Stimulated activated CD4-positive, alpha-beta T cell treated with anti-CD3 and anti-CD28 coated beads, TNF-alpha, amount 100 ng/mL, for 1 hour (primary cell): Measurements from ENCODE around the gene PDCD11.
"Not testable (repeated sequence)": the region's sequence is repeated elsewhere in the genome, so short reads cannot be mapped to it uniquely, and the experiment has no call there.

Source experiments
- DNase-seq, 3 donors: peaks; one replicate each; pipeline ENCODE4 v3.0.0-alpha.2; 2020; ENCODE audit warnings: low read depth in 3 of 3, low spot score in 1 of 3

The PDCD11 gene

DNA sequence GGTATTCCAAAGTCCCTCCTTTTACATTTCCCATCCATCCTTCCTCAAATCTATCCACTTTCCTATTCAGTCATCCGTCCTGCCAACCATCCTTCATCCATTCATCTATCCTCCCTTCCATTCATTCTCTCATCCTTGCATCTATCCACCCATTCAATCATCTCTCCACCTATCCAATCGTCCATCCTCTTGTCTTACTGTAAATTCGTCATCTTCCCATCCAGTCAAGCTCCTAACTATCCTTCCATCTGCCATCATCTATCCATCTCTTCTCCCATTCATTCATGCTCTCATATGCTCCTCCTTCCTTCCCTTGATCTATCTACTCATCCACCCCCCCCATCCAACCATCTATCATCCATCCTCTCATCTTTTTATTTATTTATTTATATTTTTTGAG is 77.7 kb downstream of the PDCD11 start:
- no peak for DNase-seq

DNA sequence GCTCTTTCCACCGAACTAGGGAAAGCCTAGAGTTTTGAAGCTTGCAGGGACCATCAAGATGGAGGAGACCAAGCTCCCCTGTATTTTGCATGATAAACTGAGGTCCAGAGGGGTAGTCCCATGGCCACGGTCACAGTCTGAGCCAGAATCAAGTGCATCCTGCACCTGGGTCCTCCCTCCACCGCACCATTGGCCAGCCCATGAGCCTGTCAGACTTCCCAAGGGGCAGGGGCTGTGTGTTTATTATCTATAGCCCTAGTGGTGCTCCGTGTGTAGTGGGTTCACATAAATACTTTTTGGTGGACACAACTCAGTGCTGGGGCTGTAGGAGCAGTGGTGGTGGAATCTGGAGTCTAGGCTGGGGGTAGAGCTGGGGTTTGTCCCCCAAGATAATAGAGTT is 79.0 kb downstream of the PDCD11 start:
- no peak for DNase-seq

DNA sequence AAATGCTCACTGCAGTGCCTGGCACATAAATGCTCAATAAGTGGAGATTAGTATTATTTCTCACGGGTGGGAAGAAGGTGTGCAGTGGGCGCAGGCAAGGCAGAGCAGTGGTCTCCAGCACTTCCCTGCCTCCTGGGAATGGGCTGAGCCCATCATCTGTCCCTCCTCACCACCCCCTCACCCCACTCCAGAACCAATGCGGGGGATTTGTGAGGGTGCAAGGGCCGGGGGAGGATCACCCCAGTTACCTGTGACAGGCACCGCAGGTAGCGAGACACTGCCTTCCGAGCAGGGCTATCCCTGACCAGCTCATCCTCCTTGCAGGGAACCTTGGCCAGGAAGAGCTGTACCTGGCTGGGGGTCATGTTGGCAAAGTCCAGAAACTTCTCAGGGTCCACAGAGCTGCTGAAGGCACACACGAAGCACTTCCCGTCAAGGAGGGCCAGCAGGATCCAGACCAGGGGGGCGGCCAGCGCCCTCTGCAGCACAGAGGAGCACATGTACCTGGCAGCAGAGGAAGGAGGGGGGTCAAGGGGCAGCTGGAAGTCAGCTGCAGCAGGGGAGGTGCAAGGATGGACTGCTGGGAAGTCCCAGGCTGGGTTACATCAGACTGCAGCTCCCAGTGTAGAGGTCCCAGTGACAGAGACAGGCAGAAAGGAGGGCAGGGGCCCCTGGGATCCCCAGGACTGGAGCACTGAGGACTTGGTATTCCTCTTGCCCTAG is 79.8 kb downstream of the PDCD11 start:
- no peak for DNase-seq

DNA sequence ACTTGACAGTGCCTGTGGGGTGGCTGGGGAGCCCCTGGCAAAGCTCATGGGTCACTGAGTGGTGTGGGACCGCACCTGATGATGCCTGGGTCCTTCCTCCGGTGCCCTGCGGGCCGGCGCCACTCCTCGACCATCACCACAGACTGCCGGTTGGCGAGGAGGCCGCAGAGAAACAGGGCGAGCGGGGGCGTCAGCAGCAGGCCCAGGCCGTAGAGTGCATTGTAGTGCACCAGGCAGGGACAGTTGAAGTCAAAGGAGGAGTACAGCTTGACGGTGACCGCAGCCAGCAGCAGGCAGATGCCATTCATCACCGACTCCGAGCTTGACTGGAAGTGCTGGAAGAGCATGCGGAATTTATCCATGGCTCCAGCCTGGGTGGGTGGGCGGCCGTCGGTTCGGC is 82.2 kb downstream of the PDCD11 start:
- no peak for DNase-seq

DNA sequence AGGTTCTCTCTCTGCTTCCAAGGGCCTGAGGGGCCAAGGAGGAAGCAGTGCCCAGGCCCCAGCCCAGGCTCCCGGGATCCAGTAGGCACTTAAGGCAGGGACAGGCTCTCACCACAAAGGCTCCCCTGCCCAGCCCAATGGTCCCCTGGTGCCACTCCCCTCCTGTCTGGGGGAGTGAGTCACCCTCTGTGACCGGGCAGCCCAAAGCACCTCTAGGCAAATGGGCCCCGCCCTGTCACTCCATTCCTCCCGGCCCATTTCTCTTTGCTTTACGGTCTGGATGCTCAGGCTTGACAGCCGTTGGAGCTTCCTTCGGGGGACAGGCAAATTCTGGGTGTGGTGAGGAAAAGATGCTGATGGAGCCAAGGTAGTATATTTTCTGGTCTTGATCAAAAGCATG is 82.7 kb downstream of the PDCD11 start, which contains the start of gene CALHM3:
CALHM3 (minus strand) TSS at position 106 of the 400 bp plus-strand sequence. CDS start 208 bp downstream, outside the sequence.
- no peak for DNase-seq

DNA sequence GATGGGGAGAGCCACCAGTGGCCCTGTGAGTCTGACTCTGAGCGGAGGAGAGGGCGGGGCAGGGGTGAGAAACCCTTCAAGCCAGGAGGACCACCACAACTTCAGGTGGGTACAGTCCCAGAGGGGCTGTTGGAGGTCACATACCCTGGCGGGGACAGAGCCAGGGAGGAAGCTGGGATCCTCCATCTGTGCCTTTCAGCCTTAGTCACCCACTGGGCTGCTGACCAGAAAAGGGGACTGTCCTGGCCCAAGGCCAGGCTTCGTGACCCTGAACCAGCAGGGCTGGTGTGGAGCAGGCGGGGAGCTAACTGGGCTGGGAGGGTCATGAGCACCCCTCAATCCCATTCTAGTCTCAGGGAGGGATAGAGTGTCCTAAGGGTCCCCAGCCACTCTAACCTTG is 84.1 kb downstream of the PDCD11 start:
- DNase-seq = no peak

DNA sequence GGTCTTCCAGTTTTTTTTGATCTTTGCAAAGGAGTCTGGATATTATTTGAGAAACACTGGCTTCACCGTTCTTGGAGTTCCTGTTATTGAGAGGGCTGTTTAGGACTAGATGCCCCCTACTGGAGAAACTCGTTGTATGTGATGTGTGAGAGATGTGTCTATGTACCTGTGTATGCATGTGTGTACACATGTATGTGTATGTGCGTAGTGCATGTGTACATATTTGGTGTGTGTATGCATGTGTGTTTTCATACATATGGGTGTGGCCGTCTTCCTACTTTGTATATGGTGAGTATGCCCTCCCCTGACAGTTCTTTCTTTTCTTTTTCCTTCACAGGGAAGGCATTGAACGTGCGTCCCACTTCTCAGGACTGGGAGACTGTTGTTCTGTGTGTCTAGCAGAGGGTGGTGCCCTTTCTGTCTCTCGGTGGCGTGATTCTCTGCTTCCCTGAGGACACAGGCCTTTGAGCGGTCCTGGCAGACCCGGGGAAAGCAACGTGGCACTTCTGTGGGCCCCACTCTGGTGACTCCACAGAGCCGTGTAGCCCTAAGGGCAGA is 85.6 kb downstream of the PDCD11 start:
- no peak for DNase-seq

DNA sequence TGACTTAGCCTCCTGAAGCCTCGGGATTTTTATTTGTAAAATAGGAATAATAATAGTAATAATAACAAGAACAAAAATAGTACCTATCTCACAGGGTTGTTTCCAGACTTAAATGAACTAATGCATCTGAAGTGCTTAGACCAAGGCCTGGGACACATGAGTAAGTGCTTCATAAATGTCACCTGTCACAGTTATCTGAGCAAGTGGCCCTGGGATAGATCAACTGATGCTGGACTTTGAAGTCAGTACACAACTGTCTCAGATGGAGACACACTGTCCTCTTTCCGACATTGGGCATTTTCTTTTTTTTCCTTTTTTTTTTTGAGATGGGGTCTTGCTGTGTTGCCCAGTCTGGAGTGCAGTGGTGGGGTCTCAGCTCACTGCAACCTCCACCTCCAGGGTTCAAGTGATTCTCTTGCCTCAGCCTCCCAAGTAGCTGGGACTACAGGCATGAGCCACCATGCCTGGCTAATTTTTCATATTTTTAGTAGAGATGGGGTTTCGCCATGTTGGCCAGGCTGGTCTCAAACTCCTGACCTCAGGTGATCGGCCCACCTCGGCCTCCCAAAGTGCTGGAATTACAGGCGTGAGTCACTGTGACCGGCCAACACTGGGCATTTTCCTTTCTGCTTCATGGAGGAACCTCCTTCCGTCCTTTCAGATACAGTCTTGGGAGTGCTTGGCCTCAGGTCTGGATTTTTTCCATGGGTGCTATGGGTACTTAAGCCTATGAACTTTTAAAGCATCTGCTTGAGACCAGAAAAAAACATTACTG is 90.4 kb downstream of the PDCD11 start:
- DNase-seq = not testable (repeated sequence)

DNA sequence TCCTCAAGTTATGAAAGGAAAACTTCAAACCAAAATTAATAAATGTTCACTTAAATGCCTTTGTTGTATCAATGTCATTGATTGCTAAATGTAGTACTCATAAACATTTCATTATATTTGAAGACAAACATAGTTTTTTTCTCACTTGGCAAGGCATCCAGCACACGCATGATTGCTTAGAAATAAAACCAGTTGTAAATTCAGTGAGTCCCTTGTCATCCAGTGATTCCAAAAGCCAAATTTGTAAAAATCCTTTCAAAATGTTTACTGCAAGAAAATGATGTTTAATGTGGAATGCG is 90.9 kb downstream of the PDCD11 start:
- DNase-seq = no peak

DNA sequence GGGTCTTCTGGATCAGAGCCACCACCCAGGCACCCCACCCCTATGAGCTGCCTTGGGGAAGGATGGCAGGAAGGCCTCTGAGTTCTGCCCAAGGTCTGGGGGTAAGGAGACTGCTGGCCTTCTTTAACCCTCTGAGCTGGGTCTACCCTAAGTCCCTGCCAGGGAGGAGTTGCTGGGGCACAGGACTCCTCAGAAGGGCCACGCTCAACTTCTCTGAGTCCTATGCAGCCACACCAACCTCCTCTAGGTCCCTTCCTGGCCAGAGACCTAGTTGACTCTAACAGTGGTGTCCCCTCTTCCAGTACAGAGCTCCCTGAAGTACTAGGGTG is 94.5 kb downstream of the PDCD11 start:
- no peak for DNase-seq

DNA sequence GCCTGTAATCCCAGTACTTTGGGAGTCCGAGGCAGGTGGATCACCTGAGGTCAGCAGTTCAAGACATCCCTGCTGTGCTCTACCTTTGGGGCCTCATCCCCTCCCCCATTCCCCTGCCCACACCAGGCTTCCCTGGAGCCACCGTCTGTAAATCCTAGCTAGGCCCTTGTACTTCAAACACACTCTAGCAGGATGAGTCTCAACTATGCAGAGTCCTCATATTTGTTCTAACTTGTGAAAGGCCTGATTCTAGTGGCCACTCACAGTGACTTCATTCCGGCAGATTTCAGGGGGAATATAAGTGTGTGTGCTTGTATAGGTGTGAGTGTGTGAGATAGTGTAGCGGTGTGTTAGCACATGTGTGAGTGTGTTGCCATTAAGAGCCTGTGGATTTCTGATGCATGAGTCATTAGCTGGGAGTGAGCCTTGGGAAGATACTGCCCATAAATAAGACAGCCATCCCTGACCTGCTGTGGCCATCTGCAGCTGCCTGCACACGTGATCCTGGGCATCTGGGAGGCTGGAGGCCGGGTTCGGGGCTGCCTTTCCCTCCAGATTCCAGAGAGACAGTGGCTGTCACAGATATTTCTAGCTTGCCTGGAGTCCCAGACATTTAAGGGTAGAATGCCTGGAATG is 95.4 kb downstream of the PDCD11 start:
- DNase-seq = no peak

DNA sequence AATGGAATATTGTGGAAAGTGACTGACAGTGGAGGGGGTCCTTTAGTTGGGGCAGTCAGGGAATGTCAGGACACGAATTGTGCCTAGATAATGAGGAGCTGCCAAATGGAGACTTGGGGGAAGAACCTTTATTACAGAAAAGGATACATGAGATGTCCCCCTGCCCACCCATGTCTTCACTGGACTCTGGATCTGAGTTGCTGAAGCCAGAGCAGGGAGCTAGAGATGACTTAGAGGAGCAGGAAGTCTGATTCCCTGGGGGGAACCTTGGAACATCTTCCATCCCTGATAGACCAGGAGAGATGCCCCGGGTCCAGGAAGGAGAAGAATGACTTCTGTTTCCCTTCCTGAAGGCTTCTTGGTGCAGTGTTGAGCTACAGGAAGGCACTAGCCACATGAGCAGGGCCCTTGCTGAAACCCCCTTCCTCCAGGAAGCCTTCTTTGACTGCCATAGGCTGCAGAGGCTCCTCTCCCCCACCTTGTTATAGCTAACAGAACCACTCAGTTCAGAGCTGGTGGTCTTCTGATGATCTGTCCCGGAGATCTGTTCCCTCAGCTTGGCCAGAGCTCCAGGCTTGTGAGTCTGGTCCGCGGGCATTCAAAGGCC is 96.3 kb downstream of the PDCD11 start:
- no peak for DNase-seq

DNA sequence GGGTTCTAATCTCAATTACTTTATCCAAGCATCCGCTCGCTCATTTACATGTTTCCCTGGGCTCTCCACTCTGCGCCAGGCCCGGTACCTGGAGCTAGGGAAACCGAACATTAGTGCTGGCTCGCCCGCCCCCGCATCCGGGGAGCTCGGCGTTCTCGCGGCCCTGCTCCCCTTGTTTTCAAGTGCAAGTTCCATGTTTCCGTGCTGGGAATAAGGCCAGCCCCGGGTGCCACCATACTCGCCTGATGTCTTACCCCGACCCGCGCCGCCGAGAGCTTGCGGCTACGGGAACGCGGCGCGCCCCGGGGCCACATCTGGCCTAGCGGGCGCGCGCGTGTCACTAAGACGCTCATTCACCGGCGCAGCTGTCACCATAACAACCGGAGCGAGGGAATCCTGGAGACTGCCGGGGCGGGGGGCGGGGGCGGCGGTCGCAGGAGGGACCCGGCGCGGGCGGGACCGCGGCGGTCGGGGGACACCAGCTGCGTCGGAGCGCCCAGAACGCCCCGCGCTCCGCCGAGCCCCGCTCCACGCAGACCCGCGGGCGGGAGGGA is 97.0 kb downstream of the PDCD11 start, which contains the start of gene NEURL1:
NEURL1 (plus strand) TSS at position 344 of the 554 bp plus-strand sequence. CDS start 683 bp downstream, outside the sequence.
- no peak for DNase-seq

DNA sequence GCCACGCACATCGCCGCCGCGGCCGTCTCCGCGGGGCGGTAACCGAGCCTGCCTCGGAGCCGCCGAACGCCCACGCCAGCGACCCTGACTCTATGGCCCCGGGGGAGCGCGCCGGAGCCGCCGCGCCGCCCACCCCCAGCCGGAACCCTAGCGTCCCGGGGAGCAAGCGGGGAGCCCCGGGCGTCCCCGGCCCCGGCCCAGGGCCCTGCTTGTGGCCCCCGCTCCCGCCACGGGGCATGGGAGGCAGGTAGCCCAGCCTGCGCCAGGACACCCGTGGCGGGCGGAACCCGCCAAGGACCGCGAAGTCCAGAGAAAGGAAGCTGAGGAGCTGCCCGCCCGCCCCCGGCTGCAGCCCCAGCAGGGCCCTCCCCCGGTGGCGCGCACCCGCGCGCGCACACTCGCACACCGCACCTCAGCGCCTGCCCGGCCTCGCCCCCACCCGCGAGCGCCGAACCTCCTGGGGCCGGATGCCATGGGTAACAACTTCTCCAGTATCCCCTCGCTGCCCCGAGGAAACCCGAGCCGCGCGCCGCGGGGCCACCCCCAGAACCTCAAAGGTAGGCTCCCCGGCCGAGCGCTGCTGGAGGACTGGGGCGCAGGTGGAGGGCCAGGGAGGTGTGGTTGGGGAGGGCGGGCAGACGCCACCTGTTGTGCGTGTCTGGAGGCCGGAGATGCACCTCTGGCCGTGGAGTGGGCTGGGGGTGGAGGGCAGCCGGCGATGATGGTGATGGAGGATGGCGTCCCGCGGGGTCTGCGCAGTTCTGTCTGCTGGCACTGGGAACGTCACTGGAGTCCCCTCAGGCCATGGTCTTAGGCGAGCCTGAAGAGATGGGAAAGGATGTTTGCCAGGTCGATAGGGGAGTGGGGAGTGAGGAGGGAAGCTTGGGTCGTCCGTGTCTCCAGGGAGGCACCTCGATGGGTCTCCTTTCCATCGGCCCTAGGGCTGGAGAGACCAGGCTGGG is 97.8 kb downstream of the PDCD11 start:
- no peak for DNase-seq

DNA sequence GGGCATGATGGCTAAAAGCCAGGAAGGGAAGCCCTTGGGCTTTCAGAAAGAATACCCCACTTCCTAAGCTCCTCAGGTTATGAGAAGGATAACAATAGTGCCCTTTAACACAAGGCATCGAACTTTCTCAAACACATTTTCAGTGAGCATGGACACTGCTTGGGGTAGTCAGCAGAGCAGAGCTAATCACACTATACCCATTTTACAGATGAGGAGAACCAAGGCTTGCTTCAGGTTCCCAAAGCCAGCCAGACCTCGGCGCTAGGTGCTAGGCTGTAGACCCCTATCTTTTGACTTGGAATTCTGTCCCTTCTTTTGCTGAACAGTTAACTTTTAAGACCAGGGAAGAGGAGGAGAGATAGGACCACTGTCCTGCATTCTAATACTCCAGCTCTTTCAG is 98.9 kb downstream of the PDCD11 start:
- no peak for DNase-seq
